Activated B cell treated with CpG ODN at 0.5 μM for 24 hours (primary cell): ENCODE data around the gene TAC3. TPM values are rescaled to one million over a fixed set of nuclear protein-coding genes. Genes with fewer than 3 reads are reported as not detected.

Source experiments
- ATAC-seq: fragments of 200-7000 bp; cut with Tn5 transposase; one replicate; pipeline ENCODE4 v1.10.0; 2021; ENCODE audit warnings: low read depth, mild to moderate bottlenecking, moderate library complexity
- CTCF ChIA-PET: fragments of 350-600 bp; sonication (Branson Sonifier 250); formaldehyde crosslinking; loops from one replicate; lab custom pipeline; 2021; ENCODE audit warnings: antibody characterized with exemption; lab: Charles Lee
- POLR2A ChIA-PET: fragments of 350-600 bp; sonication (Branson Sonifier 250); formaldehyde crosslinking; loops from one replicate; lab custom pipeline; 2021; ENCODE audit warnings: antibody characterized with exemption; lab: Charles Lee
- DNase-seq: peaks from one replicate; pipeline ENCODE4 v3.0.0; 2022
- H3K27ac Mint-ChIP-seq: one replicate; pipeline ENCODE4 v1.8.0; 2020; ENCODE audit warnings: mixed read lengths
- H3K27me3 Mint-ChIP-seq: one replicate; pipeline ENCODE4 v1.8.0; 2021; ENCODE audit warnings: mixed read lengths
- H3K36me3 Mint-ChIP-seq: one replicate; pipeline ENCODE4 v1.8.0; 2021; ENCODE audit warnings: low read depth, mixed read lengths
- H3K4me1 Mint-ChIP-seq: one replicate; pipeline ENCODE4 v1.8.0; 2021; ENCODE audit warnings: mixed read lengths
- H3K4me3 Mint-ChIP-seq: one replicate; pipeline ENCODE4 v1.8.0; 2020; ENCODE audit warnings: mild to moderate bottlenecking, mixed read lengths
- H3K9me3 Mint-ChIP-seq: one replicate; pipeline ENCODE4 v1.8.0; 2020; ENCODE audit warnings: mixed read lengths
- CTCF ChIP-seq: fragments of 200-600 bp; IDR thresholded peaks from one replicate; pipeline ENCODE4 v1.8.0; 2022; ENCODE audit warnings: antibody characterized with exemption, mild to moderate bottlenecking
- intact Hi-C: fragments of 100-400 bp; cut with micrococcal nuclease; formaldehyde crosslinking; loops from one replicate; pipeline ENCODE4 v1.15.1; 2024
- total RNA-seq: library from RNA; stranded (reverse); gene quantifications from 2 replicates; pipeline ENCODE4 v1.2.3, GENCODE V29; 2022

TAC3 gene
- total RNA-seq, 1 donor from 2014 or later = not detected

- DNase-seq (no peak), ATAC-seq (no peak)
- H3K27ac Mint-ChIP-seq = no peak overlapping the region
- ChIA-PET POLR2A (interaction anchor here (0.6 kb wide), 1 partner anchor 515 kb away, joined by 3 read pairs; no protein-coding TSS in a partner anchor), CTCF (interaction anchor here (1.2 to 2.3 kb wide), 2 partner anchors 242 to 364 kb away, joined by 5 to 20 read pairs; no protein-coding TSS in a partner anchor)
- peaks cover 48% of the 10 kb centered on the region for H3K4me1 Mint-ChIP-seq
- no peak overlapping the region for H3K4me3 Mint-ChIP-seq
- no peaks in the 10 kb centered on the region for H3K27me3 Mint-ChIP-seq
- intact Hi-C loops = no loop called here
- H3K36me3 Mint-ChIP-seq = peaks cover 67% of the 10 kb centered on the region
- no peak for TF ChIP-seq CTCF
- H3K9me3 Mint-ChIP-seq = no peaks in the 10 kb centered on the region
These were observed 15.9 kb downstream of the TAC3 start for GRCh38 chr12:57000393-57000792.

- DNase-seq (no peak), ATAC-seq (no peak)
- H3K4me3 Mint-ChIP-seq = peak overlapping the region; percentile 20
- H3K27ac Mint-ChIP-seq = peak overlapping the region; percentile 82
- intact Hi-C loops = no loop called here
- no peaks in the 10 kb centered on the region for H3K9me3 Mint-ChIP-seq
- no peaks in the 10 kb centered on the region for H3K27me3 Mint-ChIP-seq
- CTCF ChIA-PET = interaction anchor here (0.8 to 3.9 kb wide), 3 partner anchors 12 to 241 kb away, joined by 3 to 23 read pairs (median 3); no protein-coding TSS in a partner anchor
- H3K36me3 Mint-ChIP-seq = peaks cover 68% of the 10 kb centered on the region
- POLR2A ChIA-PET = interaction anchor here (0.8 to 1.1 kb wide), 4 partner anchors 89 to 363 kb away, joined by 3 to 6 read pairs (median 3); partner anchors contain the start of genes NAB2, PTGES3 and STAT6
- no peak for TF ChIP-seq CTCF
- peaks cover 41% of the 10 kb centered on the region for H3K4me1 Mint-ChIP-seq
These were observed 16.9 kb downstream of the TAC3 start for GRCh38 chr12:56999456-56999855.

- POLR2A ChIA-PET = interaction anchor here (0.8 to 1.1 kb wide), 4 partner anchors 90 to 362 kb away, joined by 3 to 6 read pairs (median 3); partner anchors contain the start of genes NAB2, PTGES3 and STAT6
- peak overlapping the region; percentile 82 for H3K27ac Mint-ChIP-seq
- CTCF ChIA-PET = interaction anchor here (0.8 to 3.9 kb wide), 3 partner anchors 11 to 241 kb away, joined by 3 to 23 read pairs (median 3); no protein-coding TSS in a partner anchor
- DNase-seq = no peak
- no peaks in the 10 kb centered on the region for H3K9me3 Mint-ChIP-seq
- H3K4me1 Mint-ChIP-seq = peaks cover 38% of the 10 kb centered on the region
- H3K27me3 Mint-ChIP-seq = no peaks in the 10 kb centered on the region
- peak; percentile 86 for ATAC-seq
- H3K4me3 Mint-ChIP-seq = peak overlapping the region; percentile 20
- intact Hi-C loops = no loop called here
- peaks cover 63% of the 10 kb centered on the region for H3K36me3 Mint-ChIP-seq
- TF ChIP-seq CTCF = no peak
These were observed 17.3 kb downstream of the TAC3 start for GRCh38 chr12:56998981-56999380.

- TF ChIP-seq CTCF = no peak
- ATAC-seq (no peak), DNase-seq (no peak)
- peak overlapping the region; percentile 82 for H3K27ac Mint-ChIP-seq
- peaks cover 38% of the 10 kb centered on the region for H3K4me1 Mint-ChIP-seq
- H3K9me3 Mint-ChIP-seq = no peaks in the 10 kb centered on the region
- ChIA-PET CTCF (interaction anchor here (0.8 to 3.9 kb wide), 3 partner anchors 10 to 240 kb away, joined by 3 to 23 read pairs (median 3); no protein-coding TSS in a partner anchor), POLR2A (interaction anchor here (1.0 to 1.1 kb wide), 2 partner anchors 114 to 310 kb away, joined by 3 to 6 read pairs; partner anchors contain the start of genes PTGES3 and STAT6)
- no peak overlapping the region for H3K4me3 Mint-ChIP-seq
- intact Hi-C loops = no loop called here
- H3K27me3 Mint-ChIP-seq = no peaks in the 10 kb centered on the region
- peaks cover 56% of the 10 kb centered on the region for H3K36me3 Mint-ChIP-seq
These were observed 18.0 kb downstream of the TAC3 start for GRCh38 chr12:56998316-56998715.

- intact Hi-C loops = no loop called here
- TF ChIP-seq CTCF = no peak
- H3K27me3 Mint-ChIP-seq = no peaks in the 10 kb centered on the region
- no peaks in the 10 kb centered on the region for H3K9me3 Mint-ChIP-seq
- peaks cover 43% of the 10 kb centered on the region for H3K36me3 Mint-ChIP-seq
- ATAC-seq (no peak), DNase-seq (no peak)
- peaks cover 38% of the 10 kb centered on the region for H3K4me1 Mint-ChIP-seq
- H3K4me3 Mint-ChIP-seq = no peak overlapping the region
- no peak overlapping the region for H3K27ac Mint-ChIP-seq
- ChIA-PET CTCF (interaction anchor here (3.9 kb wide), 1 partner anchor 9 kb away, joined by 23 read pairs; no protein-coding TSS in a partner anchor), POLR2A (no interaction called here)
These were observed 19.4 kb downstream of the TAC3 start for GRCh38 chr12:56996793-56997545.
